Subcutaneous abdominal adipose tissue (tissue), 5 donors: ENCODE data around the gene MAML2.

Experiments used
- H3K27ac ChIP-seq: one replicate; pipeline ENCODE4 v1.7.0; 2013; ENCODE audit warnings: low read depth, mild to moderate bottlenecking, inconsistent platforms, low read length, moderate library complexity
- H3K27me3 ChIP-seq, 5 donors: one replicate each; pipeline ENCODE4 v1.7.0; 2013; ENCODE audit warnings: low read length in 5 of 5, inconsistent platforms in 1 of 5; ENCODE audit not compliant: control insufficient read depth in 5 of 5, insufficient read depth in 4 of 5
- H3K36me3 ChIP-seq, 5 donors: one replicate each; pipeline ENCODE4 v1.7.0; 2013; ENCODE audit warnings: low read length in 5 of 5; ENCODE audit not compliant: control insufficient read depth in 5 of 5, insufficient read depth in 5 of 5
- H3K4me1 ChIP-seq, 5 donors: one replicate each; pipeline ENCODE4 v1.7.0; 2013; ENCODE audit warnings: low read length in 5 of 5, mild to moderate bottlenecking in 3 of 5, moderate library complexity in 1 of 5; ENCODE audit not compliant: control insufficient read depth in 5 of 5, insufficient read depth in 5 of 5
- H3K4me3 ChIP-seq, 5 donors: one replicate each; pipeline ENCODE4 v1.7.0; 2013; ENCODE audit warnings: low read length in 5 of 5, low read depth in 1 of 5
- H3K9ac ChIP-seq, 5 donors: one replicate each; pipeline ENCODE4 v1.7.0; 2013; ENCODE audit warnings: low read length in 5 of 5, mild to moderate bottlenecking in 4 of 5, moderate library complexity in 3 of 5
- H3K9me3 ChIP-seq, 5 donors: one replicate each; pipeline ENCODE4 v1.7.0; 2013; ENCODE audit warnings: low read length in 5 of 5; ENCODE audit not compliant: control insufficient read depth in 5 of 5
- donor health status: healthy.
- donor health status: healthy.
- donor health status: healthy.
- donor health status: healthy.
- donor health status: healthy.

MAML2 gene

DNA sequence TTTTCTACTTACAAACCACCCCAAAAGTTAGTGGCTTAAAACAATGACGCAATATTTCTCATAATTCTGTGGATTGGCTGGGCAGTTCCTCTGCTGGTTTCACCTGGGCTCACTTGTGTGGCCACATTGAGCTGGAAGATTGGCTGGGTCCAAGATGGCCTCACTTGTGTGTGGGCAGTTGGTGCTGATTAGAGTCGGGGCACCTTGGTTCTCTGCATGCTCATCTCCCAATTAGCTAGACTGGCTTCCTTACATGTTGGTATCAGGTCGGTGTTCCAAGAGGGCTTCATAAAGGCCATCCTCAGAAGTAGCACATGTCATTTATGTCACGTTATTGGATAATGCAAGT lies 12.5 kb downstream of the MAML2 start:
- Histone ChIP-seq H3K9me3 (no peaks in the 10 kb centered on the region), H3K27me3 (no peaks in the 10 kb centered on the region), H3K36me3 (peaks cover 0 to 6% (median 0%) of the 10 kb centered on the region in 5 donors), H3K27ac (peak overlapping the region; percentile 37), H3K9ac (no peak overlapping the region), H3K4me3 (no peak overlapping the region), H3K4me1 (peaks cover 5 to 52% (median 43%) of the 10 kb centered on the region in 5 donors)

DNA sequence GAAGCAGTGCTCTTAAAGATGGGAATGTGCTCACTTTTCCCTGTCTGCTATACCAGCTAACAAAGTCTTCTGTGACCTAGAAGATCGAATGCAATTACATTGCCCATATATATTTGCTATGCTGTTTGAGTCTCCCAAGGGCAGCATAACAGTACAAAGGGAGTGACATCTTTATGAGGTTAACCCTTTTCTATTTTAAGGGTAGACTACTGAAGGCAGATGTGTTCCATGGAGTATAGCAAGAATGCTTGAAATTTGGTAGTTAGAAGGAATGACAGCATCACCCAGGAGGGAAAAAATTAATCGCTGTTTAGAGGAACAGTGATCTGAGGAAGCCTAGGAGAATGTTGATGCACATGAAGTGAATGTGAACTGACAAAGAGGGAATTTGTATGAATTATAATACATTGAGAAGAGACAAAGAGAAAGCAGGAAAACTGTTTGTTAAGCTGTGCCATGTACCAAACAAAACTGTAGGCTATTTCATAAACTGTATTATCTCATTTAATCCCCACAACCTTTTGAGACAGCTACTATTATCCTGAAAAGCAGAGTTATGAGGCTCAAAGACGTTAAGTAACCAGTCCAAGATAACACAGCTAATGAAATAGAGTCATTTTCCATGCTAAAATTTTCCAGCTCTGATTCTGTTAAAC lies 13.0 kb downstream of the MAML2 start:
- Histone ChIP-seq H3K4me1 (peaks cover 5 to 51% (median 45%) of the 10 kb centered on the region in 5 donors), H3K27ac (peak overlapping the region; percentile 37), H3K36me3 (peaks cover 0 to 6% (median 0%) of the 10 kb centered on the region in 5 donors), H3K9me3 (no peaks in the 10 kb centered on the region), H3K4me3 (no peak overlapping the region), H3K27me3 (no peaks in the 10 kb centered on the region), H3K9ac (peak overlapping the region in 1 of 5 donors; percentile 0)

DNA sequence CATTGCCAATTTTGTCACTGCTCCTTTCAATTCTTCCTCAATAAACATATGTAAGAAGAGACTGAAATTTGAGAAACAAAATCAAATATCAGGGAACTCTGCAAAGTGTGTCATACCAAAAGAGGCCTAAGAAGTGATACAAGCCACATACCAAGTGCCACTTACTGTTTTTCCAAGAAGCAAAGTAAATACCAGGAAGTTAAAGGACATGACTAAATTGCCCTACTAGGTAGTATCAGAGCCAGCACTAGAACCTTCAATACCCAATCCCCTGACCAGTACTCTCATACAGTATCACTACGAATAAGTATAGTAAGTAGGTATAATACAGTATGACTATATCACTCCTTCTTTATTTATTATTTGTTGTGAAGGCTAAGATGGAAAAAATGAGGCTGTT lies 13.6 kb downstream of the MAML2 start:
- Histone ChIP-seq H3K27me3 (no peaks in the 10 kb centered on the region), H3K27ac (peak overlapping the region; percentile 37), H3K4me3 (no peak overlapping the region), H3K36me3 (peaks cover 0 to 5% (median 0%) of the 10 kb centered on the region in 5 donors), H3K9ac (peak overlapping the region in 2 of 5 donors; percentile 0 to 21), H3K4me1 (peaks cover 5 to 57% (median 49%) of the 10 kb centered on the region in 5 donors), H3K9me3 (no peaks in the 10 kb centered on the region)

DNA sequence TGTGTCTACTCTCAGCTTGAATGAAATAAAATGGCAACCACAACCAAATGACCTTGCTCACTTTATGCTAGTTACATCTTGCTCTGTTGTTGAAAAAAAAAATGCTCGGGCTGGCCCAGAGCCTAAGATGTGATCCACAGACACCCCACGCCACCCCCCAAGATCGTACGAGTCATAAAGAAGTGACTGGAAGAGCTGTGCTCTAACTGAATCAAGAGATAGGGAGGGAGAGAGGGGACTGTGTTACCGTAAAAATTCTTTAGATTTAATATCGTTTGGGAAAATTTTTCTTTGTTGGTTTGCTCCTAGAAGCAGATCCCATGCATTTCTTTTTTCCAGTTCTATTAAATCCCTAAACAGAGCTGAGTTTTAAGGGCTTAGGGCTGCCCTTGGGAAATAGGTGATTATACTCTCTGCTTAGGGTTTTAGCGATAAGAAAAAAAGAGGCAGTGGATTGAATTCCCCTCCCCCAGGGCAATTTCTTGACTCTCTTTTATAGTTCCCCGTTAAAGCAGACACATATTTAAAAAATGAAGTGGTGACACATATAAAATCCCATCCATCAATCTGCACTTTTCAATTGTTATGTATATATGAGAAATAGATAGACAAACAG lies 14.5 kb downstream of the MAML2 start:
- Histone ChIP-seq H3K36me3 (no peaks in the 10 kb centered on the region), H3K9ac (no peak overlapping the region), H3K4me3 (no peak overlapping the region), H3K27ac (peak overlapping the region; percentile 37), H3K9me3 (no peaks in the 10 kb centered on the region), H3K27me3 (no peaks in the 10 kb centered on the region), H3K4me1 (peaks cover 5 to 57% (median 49%) of the 10 kb centered on the region in 5 donors)

DNA sequence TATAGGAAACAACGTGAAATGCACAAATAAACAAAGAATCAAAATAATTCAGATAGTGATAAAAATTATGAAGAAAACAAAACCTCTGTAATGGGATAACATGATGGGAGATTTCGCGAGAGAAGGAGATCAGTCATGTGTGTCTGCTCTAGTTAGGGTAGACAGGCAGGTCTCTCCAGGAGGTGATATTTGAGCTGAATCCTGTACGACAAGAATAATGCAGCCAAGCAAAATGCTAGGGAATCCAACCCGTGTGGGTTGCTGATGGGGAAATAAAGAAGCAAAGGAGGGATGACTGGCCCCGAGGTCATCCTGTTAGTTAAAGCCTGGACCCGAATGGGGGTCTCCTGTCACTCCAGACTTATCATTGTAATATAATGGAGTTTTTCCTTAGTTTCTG lies 16.0 kb downstream of the MAML2 start:
- Histone ChIP-seq H3K27ac (no peak overlapping the region), H3K4me1 (peaks cover 5 to 47% (median 36%) of the 10 kb centered on the region in 5 donors)

DNA sequence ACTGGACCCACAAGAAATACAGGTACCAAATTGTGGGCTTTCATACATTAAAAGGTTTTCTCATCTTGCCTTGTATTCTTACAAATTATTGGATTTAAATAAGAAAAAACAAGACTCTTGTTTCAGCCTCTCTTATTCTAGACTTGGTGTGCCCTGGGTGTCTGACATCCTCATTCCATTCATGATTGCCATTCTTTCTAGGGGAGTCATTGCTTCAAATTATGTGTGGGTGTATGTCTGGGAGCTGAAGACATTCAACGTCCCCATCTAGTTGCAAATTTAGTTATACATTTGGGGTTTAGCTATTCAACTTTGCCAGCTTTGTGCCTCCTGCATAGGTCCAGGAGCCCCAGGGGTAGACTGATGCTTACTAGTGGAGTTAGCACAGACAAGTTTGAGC lies 18.1 kb downstream of the MAML2 start:
- Histone ChIP-seq H3K27ac (peak overlapping the region; percentile 38), H3K9me3 (no peaks in the 10 kb centered on the region), H3K27me3 (no peaks in the 10 kb centered on the region), H3K4me1 (peaks cover 4 to 48% (median 39%) of the 10 kb centered on the region in 5 donors), H3K9ac (no peak overlapping the region), H3K36me3 (no peaks in the 10 kb centered on the region), H3K4me3 (no peak overlapping the region)

More for the DNA sequence above, 16.0 kb downstream of the MAML2 start:
- Histone ChIP-seq H3K9me3 (no peaks in the 10 kb centered on the region), H3K27me3 (no peaks in the 10 kb centered on the region), H3K9ac (no peak overlapping the region), H3K4me3 (no peak overlapping the region), H3K36me3 (no peaks in the 10 kb centered on the region)

DNA sequence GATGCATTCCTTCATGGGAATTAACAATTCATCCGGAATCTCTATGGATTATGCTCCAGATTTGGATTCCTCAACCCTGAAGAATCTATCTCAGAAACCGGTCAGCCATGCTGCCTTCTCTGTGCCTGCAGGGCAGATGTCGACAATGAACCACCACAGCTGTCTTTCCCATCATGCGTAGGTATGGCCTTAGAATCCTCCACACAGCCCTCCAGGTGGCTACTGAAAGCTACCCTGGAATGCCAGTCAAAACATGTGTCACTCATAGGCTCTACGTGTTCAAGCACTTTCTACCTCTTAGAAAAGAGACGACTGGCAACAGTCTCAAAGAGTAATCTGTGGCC lies 19.4 kb downstream of the MAML2 start:
- H3K27ac ChIP-seq = no peak overlapping the region
- no peak overlapping the region for H3K9ac ChIP-seq
- H3K27me3 ChIP-seq = no peaks in the 10 kb centered on the region
- no peaks in the 10 kb centered on the region for H3K9me3 ChIP-seq
- H3K4me1 ChIP-seq = peaks cover 0 to 42% (median 32%) of the 10 kb centered on the region in 5 donors
- H3K36me3 ChIP-seq = no peaks in the 10 kb centered on the region
- H3K4me3 ChIP-seq = no peak overlapping the region

DNA sequence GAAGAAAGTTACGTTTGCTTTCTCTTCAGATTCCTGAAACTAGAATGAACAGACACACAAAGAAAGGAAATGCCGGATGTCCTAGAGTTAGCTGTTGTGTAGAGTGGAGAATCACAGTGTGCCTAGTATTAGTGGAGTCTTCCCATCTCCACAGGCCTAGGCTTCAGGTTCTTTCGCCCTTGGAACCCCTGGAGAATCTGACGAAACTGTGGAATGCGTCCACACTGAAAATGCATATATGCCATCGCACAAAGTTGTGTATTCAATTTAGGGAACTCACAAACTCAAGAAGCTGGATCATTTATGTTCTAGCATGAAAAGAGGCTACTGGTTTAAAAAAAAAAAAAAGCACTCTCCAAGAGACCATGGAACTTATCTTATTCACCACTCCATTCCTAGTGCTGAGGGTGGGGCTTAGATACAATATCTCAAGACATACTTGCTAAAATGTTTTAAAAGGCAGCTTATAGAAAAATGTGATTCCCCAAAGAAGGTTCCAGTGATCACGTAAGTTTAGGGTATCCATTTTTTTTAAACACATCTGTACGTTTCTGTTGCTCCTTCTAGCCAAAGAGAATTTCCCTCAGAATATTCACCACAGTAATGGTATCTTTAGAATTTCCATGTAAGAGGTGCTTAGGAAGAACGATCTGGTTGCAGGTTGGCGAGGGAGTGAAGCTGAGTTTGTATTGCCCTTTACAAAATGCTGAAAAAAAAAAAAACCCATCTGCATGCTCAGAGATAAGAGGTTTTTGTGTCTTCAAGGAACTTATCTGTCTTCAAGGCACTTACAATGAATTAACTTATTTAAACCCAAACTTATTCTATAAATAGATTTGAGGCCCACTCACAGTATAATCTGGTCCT lies 20.0 kb downstream of the MAML2 start:
- no peak overlapping the region for H3K4me3 ChIP-seq
- peaks cover 0 to 45% (median 32%) of the 10 kb centered on the region in 5 donors for H3K4me1 ChIP-seq
- H3K9me3 ChIP-seq = no peaks in the 10 kb centered on the region
- no peak overlapping the region for H3K9ac ChIP-seq
- H3K27ac ChIP-seq = no peak overlapping the region
- no peaks in the 10 kb centered on the region for H3K27me3 ChIP-seq
- H3K36me3 ChIP-seq = no peaks in the 10 kb centered on the region

DNA sequence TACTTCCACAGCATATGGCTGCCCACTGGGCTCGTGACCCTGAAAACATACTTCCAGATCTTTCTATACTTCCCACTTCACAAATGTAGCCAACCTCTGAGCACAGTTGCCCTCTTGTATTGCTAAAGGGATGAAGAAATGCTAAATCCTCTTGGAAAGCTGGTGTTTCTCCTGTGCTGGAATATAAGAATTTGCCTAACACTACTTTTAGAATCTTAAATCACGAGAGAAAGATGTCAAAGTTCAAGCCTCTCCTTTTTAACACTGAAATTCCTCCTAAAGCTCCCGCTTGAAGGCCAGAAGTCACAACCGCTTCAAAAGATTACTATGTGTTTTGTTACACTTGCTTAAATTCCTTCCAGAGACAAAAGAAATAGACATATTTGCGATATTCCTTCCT lies 21.9 kb downstream of the MAML2 start:
- Histone ChIP-seq H3K9ac (no peak overlapping the region), H3K27me3 (no peaks in the 10 kb centered on the region), H3K4me3 (peak overlapping the region in 1 of 5 donors; percentile 9), H3K4me1 (peaks cover 0 to 63% (median 48%) of the 10 kb centered on the region in 5 donors), H3K9me3 (no peaks in the 10 kb centered on the region), H3K27ac (peak overlapping the region; percentile 38), H3K36me3 (no peaks in the 10 kb centered on the region)
